ENCODE measurements around the gene RNF126. TPM values are rescaled to one million over a fixed set of nuclear protein-coding genes. Genes with fewer than 3 reads are reported as not detected.

RNF126 gene
- polyA plus RNA-seq, 1 donor = 32.3 TPM

GRCh38 chr19:662207-662961 lies 630 bp downstream of the RNF126 start:
- DNase-seq = no peak

GRCh38 chr19:661427-662196 lies 1.4 kb downstream of the RNF126 start:
- DNase-seq = no peak

- DNase-seq = no peak
Observed at GRCh38 chr19:660793-661426, 2.1 kb downstream of the RNF126 start.

GRCh38 chr19:658916-659839 lies 3.8 kb downstream of the RNF126 start:
- no peak for DNase-seq

- no peak for DNase-seq
Observed at GRCh38 chr19:658059-658839, 4.8 kb downstream of the RNF126 start.

- DNase-seq = no peak
Observed at GRCh38 chr19:657611-658010, 5.4 kb downstream of the RNF126 start.

- DNase-seq = no peak
Observed at GRCh38 chr19:656751-657559, 6.1 kb downstream of the RNF126 start.

GRCh38 chr19:655691-656090 lies 7.3 kb downstream of the RNF126 start:
- no peak for DNase-seq

- no peak for DNase-seq
Observed at GRCh38 chr19:653425-653824, 9.6 kb downstream of the RNF126 start.

- no peak for DNase-seq
Observed at GRCh38 chr19:652467-653389, 10.3 kb downstream of the RNF126 start.

GRCh38 chr19:651991-652390 lies 11.0 kb downstream of the RNF126 start:
- DNase-seq = no peak

- DNase-seq = no peak
Observed at GRCh38 chr19:651114-651818, 11.7 kb downstream of the RNF126 start.

GRCh38 chr19:650121-650520 lies 12.9 kb downstream of the RNF126 start:
- DNase-seq = no peak

GRCh38 chr19:648904-649801 lies 13.9 kb downstream of the RNF126 start:
- DNase-seq = no peak

- DNase-seq = no peak
Observed at GRCh38 chr19:648305-648704, 14.7 kb downstream of the RNF126 start.

- DNase-seq = no peak
Observed at GRCh38 chr19:647566-648284, 15.3 kb downstream of the RNF126 start.

Measured in hindlimb muscle (tissue), 1 donor.